ENCODE results near the gene DOCK1.
"Not testable (repeated sequence)": the region's sequence is repeated elsewhere in the genome, so short reads cannot be mapped to it uniquely, and the experiment has no call there.

Gene DOCK1

DNA sequence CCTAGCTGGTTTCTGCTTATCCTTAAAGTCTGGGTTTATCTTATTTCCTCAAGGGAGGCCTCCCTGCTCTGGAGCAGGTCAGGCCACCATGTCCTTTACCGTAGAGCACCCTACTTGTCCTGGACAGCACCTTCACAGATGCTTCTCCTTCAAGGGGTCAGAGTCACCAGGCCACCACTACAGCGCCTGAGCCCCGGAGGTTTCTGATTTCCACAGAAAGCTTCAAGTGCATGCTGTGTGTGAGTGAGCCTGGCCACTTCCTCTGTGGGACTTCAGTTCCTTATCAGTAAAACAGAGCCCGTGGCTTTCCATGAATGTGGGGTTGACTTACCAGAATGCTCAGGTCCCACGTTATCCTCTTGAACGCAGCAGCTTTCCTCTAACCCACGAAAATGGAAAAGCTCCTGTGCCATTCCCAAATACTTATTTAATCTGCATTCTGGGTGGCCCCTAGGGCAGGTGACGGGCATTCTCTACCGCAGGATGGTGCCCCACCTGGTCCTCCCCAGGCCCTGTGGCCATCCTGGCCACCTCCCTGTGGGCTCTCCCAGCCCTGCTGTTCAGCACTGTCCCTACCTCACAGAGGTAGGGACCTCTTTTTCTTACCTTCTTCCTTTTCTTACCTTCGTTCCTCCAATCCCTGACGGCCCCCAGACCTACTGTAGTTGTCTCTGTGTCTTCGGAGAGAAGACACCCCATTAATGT, 1.4 kb upstream of the DOCK1 start:
- no peak for DNase-seq (ENCODE audit: low read depth)

DNA sequence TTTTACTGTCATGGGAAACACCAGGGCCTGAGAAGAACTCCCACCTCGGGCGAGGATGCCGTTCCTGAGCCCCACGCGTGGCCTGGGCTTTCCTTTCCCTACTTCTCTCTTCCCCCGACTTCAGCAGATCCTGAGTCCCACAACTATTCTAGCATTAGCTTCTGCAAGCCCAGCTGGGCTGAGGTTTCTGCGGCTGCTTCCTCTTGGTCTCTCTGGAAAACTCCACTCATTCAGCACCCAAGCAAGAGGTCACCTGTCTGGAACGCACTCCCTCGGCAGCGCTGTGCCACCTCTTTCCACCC, 761 bp upstream of the DOCK1 start:
- no peak for DNase-seq (ENCODE audit: low read depth)

DNA sequence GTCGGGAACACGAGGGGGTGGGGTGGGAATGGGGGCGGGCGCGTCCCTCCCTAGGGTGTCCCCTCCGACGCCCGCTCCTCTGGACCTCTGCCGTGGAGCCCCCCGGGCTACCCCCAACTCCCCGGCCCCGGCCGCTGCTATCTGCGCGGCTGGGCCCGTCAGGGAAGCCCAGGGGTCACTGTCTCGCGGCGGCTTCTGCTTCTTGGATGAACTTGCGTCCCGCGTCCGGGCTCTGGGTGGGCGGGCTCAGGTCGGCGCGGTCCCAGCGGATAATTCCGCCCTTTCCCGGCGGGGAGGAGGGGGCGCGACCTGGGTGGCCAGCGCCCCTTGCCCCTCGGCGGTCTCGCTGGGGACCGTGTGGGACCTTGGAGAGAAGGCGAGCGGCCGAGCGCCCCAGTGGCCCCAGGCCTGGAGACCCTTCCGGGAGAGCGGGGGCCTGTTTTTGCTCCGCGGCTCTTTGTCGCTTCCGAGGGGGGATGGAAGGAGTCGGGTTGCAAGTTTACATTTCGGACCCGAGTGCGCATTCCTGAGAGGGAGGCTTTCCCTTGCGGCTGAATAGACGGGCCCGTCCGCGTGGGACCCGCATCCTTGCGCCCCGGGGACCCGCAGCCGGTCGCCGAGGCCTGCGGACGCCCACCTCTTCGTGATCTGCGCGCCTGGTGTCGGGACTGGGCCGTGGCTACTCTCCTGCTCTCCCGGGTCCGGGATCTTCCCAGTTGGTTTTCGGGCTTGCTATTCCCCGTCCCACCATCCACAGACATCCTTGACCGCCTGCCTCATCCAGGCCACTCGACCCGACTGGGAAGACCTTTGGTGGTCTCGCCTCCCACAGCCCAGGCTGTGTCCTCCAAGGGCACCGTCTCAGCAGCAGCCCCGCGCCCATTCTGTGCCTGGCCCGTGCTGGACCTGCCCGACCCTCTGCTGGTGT, 812 bp downstream of the DOCK1 start:
- no peak for DNase-seq (ENCODE audit: low read depth)

DNA sequence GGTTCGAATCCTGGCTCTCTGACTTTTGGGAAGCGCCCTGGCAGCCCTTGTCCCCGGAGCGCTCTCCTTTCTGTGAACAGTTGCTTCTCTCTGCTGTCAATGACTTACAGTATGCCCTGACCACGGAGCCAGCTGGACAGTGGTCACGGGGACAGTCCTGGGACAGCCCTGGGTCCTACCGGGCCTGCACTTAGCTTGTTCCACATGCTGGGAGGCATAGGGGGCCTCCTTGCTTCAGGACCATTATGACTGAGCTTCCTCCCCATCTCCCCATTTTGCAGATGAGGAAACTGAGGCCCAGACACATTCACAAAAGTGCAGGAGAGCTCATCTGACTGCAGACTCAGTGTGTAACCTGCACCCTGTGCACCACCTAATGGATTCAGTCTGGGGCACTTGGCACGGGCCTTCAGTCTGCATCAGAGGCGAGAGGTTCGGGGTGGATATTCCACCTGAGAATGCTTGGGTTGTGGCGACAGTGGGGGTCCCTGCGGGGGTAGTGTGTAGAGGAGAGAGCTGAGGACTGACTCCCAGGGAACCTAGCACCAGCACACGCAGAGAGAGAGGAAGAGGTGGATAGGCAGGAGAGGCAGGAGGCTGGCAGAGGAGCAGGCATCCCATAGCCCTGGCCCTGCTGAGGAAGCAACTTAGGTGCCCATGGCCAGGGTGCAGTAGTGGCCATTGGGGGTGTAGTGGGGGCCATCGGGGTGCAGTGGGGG, 1.6 kb downstream of the DOCK1 start:
- no peak for DNase-seq (ENCODE audit: low read depth)

DNA sequence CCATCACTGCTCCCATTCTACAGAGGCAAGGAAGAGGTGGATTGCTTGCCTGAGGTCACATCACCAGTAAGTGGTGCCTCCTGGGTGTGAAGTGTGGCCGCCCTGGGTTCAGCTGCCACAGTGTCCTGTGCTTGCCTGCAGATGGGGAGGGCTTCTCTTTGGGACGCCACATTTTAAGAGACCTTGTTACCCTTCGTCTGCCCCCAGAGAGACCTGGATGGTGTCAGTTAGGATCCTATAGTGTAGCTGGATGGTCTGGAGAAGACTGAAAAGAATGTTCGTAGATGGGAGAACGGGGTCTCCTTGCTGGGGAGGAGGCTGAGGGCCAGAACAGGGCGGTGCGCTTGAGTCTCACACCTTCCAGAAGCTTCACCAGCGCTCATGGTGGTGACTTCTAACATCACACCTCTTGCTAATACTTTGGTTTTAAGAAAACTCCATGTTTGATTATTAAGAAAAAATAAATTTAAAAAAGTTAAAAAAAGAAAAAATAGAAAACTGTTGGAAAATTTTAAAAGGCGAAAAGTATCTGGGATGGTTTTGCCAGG, 2.3 kb downstream of the DOCK1 start:
- DNase-seq (ENCODE audit: low read depth) = no peak

DNA sequence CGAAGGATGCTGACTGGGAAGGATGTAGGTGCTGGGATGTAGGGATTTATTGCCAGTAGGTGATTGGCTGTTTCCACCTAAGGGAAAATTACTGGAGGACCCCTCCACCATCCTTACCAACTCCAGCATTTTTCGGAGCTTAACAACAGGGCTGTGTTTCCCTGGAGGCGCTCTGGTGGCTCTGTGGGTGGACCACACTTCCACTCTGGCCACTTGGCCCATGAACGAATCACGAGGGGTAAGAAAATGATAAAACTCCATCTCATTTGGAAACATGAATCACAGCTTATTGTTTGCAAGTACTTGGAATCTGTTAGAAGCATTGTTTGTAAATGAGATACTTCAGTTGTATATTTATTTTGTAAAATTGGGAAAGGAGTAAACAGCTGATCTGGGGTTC, 3.0 kb downstream of the DOCK1 start:
- no peak for DNase-seq (ENCODE audit: low read depth)

DNA sequence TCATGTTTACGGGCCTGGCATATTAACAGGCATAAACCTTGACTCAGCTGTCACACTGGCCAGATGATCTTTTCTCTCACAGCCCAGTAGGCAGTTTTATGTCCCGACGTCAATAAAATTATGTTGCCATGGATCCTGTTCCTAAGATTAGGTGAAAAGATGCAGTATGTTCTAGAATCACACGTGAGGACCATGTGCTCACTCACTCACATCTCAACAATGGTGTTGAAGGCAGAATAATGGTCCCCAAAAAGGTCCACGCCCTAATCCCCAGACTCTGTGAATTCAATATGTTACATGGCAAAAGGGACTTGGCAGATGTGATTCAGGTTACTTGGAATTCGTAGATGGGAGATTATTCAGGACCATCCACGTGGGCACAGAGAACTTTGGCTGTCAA, 3.5 kb downstream of the DOCK1 start:
- no peak for DNase-seq (ENCODE audit: low read depth)

DNA sequence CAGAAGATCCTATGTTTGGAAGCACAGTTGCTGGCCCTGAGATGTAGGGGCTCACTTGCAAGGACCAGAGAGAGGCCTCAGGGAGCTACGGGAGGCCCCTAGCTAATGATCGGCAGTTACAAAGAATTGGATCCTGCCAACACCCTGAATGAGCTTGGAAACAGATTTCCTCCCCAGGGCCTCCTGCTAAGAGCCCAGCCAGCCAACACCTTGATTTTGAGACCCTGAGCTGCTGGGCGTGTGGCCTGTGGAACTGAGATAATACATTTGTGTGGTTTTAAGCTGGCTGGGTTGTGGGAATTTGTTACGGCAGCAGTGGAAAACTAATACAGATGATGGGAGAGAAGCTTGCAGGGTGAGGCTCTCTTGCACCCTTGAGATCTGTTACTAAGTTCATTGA, 3.9 kb downstream of the DOCK1 start:
- DNase-seq (ENCODE audit: low read depth) = no peak

DNA sequence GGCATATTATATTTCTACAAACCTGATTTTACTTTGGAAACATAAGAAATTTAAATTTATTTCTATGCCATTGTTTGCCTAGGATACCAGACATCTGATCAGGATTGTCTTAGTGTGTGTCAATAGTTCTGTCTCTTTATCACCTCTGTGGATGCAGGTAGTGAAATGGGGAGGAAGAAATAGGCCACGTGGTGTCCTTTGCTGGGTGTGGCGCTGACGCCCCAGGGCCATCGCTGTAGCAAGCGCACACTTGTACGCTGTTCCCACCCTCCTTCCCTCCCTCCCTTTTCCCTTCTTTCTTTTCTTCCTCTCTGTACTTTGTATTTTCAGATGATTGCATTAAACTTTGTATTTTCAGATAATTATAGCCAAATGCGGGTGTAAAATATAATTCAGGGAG, 5.0 kb downstream of the DOCK1 start:
- no peak for DNase-seq (ENCODE audit: low read depth)

DNA sequence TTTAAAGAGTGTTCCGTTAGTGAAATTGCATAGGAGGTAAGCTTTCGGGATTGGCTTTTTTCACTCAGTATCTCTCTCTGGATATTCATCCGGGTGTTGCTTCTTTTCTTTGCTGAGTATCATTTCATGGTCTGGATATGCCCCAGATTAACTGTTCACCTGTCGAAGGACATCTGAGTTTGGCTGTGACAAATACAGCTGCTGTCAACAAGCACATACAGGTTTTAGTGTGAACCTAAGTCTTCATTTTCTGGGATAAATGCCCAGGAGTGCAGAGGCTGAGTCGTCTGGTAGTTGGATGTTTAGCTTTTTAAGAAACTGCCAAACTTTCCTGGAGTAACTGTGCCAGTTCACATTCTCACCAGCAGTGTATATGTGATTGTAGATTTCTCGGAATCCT, 5.6 kb downstream of the DOCK1 start:
- DNase-seq (ENCODE audit: low read depth) = no peak

DNA sequence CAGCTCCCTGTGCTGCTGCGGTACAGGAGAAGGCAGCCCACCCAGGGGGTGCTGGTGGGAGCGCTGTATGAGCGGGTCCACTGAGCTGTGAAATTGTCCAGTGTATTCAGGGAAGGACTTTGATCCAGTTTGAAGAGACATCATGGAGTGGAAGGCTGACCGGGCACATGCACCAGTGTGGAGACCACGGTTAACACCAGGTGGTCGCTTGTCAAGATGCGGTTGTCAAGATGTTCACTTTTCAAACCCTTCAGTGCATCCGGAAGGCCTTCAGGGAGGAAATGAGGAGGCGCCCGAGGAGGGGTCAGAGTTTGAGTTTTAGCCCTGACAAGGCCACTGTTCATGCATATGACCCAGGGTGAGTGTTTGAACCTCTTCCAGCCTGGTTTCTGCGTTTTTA, 6.1 kb downstream of the DOCK1 start:
- DNase-seq (ENCODE audit: low read depth) = no peak

DNA sequence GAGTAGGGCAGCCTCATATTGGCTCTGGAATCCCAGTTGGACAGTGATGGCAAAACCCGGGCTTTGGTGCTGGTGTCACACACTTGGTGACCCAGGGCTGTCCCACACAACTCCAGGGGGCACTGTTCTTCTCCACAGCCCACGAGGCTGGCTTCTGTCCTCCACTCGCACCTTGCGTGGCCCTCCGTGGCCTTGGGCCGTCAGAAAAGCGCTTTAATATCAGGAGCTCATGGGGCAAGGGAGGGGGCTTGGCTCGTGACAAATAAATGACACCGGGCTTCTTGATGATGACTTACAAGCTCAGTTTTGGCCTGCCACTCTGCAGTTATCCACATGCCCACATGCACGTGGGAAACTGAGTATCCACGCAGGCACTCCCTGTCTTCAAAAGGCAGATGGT, 8.1 kb downstream of the DOCK1 start:
- no peak for DNase-seq (ENCODE audit: low read depth)

DNA sequence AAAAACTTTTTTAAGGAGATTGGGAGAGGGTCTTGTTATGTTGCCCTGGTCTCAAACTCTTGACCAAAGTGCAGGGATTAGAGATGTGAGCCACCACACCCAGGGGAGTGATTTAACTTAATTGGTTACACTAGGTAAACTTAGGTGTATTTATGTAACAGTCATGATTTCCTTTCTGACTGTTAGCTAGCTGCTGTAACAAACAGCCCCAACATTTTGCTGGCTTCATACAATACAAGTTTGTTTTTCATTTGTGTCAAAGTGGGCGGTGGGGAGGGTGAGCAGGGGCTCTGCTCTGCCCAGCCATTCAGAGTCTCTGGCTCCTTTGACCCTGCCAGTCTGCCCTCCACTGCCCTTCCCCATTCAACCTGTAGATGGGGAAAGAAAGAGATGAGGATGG, 9.3 kb downstream of the DOCK1 start:
- no peak for DNase-seq (ENCODE audit: low read depth)

DNA sequence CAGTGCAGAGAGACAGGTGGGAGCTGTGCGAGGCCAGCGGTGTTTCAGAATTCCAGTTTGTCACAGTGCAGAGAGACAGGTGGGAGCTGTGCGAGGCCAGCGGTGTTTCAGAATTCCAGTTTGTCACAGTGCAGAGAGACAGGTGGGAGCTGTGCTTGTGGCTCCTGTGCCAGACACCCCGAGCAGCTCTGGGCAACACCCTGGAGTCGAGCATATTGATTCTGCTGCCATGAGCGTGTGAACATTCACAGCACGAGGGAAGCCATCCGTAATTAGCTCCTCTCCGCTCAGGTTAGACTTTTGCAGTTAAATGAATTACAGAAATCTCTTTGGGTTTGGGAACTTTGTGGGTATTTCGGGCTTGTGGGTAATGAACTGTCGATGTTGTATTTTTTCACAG, 11.7 kb downstream of the DOCK1 start:
- not testable (repeated sequence) for DNase-seq (ENCODE audit: low read depth)

DNA sequence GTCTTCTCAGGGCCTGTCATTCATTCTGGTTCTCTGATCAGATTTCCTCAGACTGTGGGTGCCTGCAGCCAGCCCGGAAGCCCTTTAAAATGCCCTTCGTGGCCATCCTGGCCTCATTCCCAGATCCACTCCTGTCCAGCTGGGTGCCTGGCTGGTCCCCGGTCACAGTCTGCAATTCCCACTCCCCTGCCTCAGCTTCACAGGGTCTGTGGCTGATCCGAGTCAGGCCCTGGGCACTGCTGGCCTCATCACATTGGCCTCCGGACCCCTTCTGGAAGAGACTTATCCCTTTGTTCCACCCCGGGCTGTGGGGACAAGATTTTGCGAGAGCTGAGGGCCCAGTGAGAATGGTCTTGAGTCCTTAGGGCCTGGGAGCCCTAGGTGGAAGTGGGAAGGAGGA, 12.1 kb downstream of the DOCK1 start:
- no peak for DNase-seq (ENCODE audit: low read depth)

DNA sequence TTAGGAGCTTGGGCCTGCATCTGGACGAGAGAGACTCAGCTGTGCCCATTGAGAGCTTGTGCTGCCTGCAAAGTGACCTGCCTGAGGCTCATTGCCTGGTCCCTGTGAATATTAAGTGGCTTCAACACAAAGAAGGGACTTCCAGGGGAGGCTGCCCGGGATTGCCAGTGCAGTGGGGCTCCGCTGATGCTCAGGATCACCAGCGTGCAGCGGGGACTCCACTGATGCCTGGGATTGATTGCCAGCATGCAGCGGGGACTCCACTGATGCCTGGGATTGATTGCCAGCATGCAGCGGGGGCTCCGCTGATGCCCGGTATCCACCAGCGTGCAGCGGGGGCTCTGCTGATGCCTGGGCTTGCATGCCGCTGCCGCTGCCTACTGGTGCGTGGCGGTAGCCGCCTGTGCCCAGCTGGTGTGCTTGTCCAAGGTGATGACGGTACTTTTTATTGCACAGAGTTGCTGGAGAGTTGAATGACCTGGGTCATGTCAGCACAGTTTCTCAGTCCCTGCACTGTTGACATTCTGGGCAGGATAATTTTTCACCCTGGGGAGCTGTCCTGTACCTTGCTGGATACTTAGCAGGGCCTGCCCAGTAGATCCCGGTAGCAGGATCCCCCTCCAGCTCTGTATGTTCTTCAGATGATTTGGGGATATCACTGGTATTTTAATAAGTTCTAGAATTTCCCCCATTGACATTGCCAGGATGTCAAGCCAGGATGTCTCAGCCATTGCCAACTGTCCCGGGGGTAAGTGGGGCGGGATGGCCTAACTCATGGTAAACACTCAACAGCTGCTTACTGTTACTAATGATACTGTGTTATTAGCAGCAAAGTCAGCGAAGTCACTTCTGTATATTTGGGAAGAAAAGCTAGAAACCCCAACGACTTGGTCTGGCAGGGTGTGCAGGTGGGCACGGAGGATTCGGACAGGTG, 13.0 kb downstream of the DOCK1 start:
- no peak for DNase-seq (ENCODE audit: low read depth)

DNA sequence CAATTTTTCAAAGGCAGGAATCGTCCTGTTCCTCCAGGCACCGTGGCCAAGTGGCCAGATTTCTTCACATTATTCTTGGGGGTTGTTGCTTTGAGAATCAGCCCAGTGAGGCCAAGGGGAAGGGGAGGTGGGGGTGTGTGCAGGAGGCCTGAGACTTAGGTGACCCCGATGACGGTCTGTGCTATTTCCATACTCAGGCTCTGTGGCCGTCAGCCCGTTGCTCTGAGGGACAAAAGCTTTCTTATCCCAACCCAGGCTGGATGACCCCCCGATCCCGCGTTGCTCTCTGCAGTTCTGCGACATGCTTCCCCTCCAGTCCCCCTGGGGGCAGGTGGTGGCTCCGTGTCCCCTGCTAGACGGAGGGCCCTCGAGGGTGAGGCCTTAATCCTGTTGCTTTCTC, 14.2 kb downstream of the DOCK1 start:
- DNase-seq (ENCODE audit: low read depth) = no peak

DNA sequence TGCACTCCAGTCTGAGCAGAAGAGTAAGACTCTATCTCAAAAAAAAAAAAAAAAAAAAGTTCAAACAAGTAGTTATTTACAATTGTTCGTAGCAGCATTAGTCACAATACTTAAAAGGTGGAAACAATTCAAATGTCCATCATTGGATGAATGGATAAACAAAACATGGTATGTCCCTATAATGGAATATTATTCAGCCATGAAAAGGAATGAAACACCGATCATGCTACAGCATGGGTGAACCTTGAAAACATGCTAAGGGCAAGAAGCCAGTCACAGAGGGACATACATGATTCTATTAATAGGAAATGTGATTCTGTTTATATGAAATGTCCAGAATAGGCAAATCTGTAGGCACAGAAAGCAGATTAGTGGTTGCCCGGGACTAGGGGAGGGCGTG, 15.9 kb downstream of the DOCK1 start:
- DNase-seq (ENCODE audit: low read depth) = no peak

DNA sequence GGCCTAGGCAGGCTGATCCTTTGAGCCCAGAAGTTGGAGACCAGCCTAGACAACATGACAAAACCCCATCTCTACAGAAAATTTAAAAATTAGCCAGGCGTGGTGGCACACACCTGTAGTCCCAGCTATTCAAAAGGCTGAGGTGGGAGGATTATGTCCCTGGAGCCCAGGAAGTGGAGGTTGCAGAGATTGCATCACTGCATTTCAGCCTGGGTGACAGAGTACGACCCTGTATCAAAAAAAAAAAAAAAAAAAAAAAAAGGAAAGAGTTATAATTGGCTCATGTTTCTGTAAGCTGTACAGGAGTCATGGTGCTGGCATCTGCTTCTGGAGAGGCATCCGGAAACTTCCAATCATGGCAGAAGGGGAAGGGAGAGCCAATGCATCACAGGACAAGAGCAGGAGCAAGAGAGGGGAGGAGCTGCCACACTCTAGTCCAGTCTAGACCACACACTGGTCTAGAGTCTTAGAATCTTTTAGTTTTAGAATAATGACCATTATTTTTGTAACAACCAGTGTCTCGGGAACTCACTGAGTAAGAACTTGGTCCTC, 16.8 kb downstream of the DOCK1 start:
- DNase-seq (ENCODE audit: low read depth) = no peak

DNA sequence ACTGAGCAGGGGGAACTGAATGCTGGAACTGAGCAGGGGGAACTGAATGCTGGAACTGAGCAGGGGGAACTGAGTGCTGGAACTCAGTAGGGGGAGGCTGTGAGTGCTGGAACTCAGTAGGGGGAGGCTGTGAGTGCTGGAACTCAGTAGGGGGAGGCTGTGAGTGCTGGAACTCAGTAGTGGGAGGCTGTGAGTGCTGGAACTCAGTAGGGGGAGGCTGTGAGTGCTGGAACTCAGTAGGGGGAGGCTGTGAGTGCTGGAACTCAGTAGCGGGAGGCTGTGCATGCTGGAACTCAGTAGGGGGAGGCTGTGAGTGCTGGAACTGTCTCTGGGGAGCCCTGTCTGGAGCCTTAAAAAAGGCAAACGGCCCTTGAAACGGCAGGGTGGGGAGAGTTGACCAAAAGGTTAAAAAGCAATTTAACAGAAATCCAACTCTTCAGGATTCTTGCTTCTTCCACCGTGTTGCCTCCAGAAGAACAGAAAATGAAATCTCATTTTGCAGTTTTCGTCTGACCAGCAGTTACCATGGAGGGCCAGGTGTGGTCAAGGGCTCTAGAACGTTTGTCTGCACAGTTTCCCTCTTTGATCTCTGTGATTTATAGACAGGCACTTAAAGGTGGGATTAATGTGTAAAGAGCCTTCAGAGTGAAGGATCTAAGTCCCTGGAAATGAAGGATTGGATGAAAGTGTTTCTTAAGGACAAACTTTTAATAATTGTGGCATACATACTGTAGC, 19.1 kb downstream of the DOCK1 start:
- DNase-seq (ENCODE audit: low read depth) = no peak

DNA sequence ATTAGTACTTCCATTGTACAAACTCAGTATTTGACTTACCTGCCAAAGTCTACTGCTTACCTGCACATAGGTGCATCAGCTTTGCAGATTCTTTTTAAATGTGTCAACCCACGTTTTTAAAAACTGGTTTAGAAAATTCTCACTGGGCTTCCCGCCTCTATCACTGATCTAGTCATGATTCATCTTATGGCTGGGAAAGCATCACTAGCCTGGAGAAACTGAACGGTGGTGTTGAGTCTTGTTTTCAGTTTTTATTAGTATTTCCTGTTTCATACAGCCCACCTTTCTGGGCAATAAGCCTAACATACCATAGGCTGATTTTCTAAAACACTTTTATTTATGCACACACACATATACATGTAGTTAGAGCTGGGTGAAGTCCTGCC, 19.7 kb downstream of the DOCK1 start:
- no peak for DNase-seq (ENCODE audit: low read depth)

Measured in HS-27A (cell line).